ENCODE measurements around the gene MMP11. TPM values are rescaled to one million over a fixed set of nuclear protein-coding genes. Genes with fewer than 3 reads are reported as not detected.

The MMP11 gene
- total RNA-seq, 1 experiment from 2014 or later, result 36.3 TPM

GRCh38 chr22:23789638-23790037, 17.0 kb downstream of the MMP11 start:
- no peak for DNase-seq (ENCODE audit: low read depth)
- in situ Hi-C loops (cut with HindIII; ENCODE audit: low pct_unique_long_range_greater_than_20kb, low sequenced_read_pairs), result no loop called here

GRCh38 chr22:23790819-23791737, 18.4 kb downstream of the MMP11 start:
- in situ Hi-C loops (cut with HindIII; ENCODE audit: low pct_unique_long_range_greater_than_20kb, low sequenced_read_pairs), result no loop called here
- DNase-seq (ENCODE audit: low read depth), result no peak

- in situ Hi-C loops (cut with HindIII; ENCODE audit: low pct_unique_long_range_greater_than_20kb, low sequenced_read_pairs), result no loop called here
Observed at GRCh38 chr22:23791738-23792645, 19.3 kb downstream of the MMP11 start.

GRCh38 chr22:23793326-23793725, 20.7 kb downstream of the MMP11 start:
- no peak for DNase-seq (ENCODE audit: low read depth)
- in situ Hi-C loops (cut with HindIII; ENCODE audit: low pct_unique_long_range_greater_than_20kb, low sequenced_read_pairs), result no loop called here

More at GRCh38 chr22:23791738-23792645, 19.3 kb downstream of the MMP11 start:
- DNase-seq (ENCODE audit: low read depth), result no peak

- in situ Hi-C loops (cut with HindIII; ENCODE audit: low pct_unique_long_range_greater_than_20kb, low sequenced_read_pairs), result no loop called here
- DNase-seq (ENCODE audit: low read depth), result no peak
Observed at GRCh38 chr22:23796461-23796860, 23.8 kb downstream of the MMP11 start.

- DNase-seq (ENCODE audit: low read depth), result no peak
- in situ Hi-C loops (cut with HindIII; ENCODE audit: low pct_unique_long_range_greater_than_20kb, low sequenced_read_pairs), result no loop called here
Observed at GRCh38 chr22:23800297-23801237, 27.9 kb downstream of the MMP11 start.

GRCh38 chr22:23801238-23801821, 28.7 kb downstream of the MMP11 start:
- in situ Hi-C loops (cut with HindIII; ENCODE audit: low pct_unique_long_range_greater_than_20kb, low sequenced_read_pairs), result no loop called here
- DNase-seq (ENCODE audit: low read depth), result no peak

- DNase-seq (ENCODE audit: low read depth), result no peak
- in situ Hi-C loops (cut with HindIII; ENCODE audit: low pct_unique_long_range_greater_than_20kb, low sequenced_read_pairs), result no loop called here
Observed at GRCh38 chr22:23801886-23802377, 29.3 kb downstream of the MMP11 start.

- DNase-seq (ENCODE audit: low read depth), result no peak
- in situ Hi-C loops (cut with HindIII; ENCODE audit: low pct_unique_long_range_greater_than_20kb, low sequenced_read_pairs), result no loop called here
Observed at GRCh38 chr22:23803001-23803819, 30.6 kb downstream of the MMP11 start.

- in situ Hi-C loops (cut with HindIII; ENCODE audit: low pct_unique_long_range_greater_than_20kb, low sequenced_read_pairs), result no loop called here
- no peak for DNase-seq (ENCODE audit: low read depth)
Observed at GRCh38 chr22:23804781-23805291, 32.2 kb downstream of the MMP11 start.

GRCh38 chr22:23806837-23807236, 34.2 kb downstream of the MMP11 start:
- in situ Hi-C loops (cut with HindIII; ENCODE audit: low pct_unique_long_range_greater_than_20kb, low sequenced_read_pairs), result no loop called here

GRCh38 chr22:23812378-23812777, 39.7 kb downstream of the MMP11 start:
- no peak for DNase-seq (ENCODE audit: low read depth)
- in situ Hi-C loops (cut with HindIII; ENCODE audit: low pct_unique_long_range_greater_than_20kb, low sequenced_read_pairs), result no loop called here

More at GRCh38 chr22:23806837-23807236, 34.2 kb downstream of the MMP11 start:
- no peak for DNase-seq (ENCODE audit: low read depth)

- DNase-seq (ENCODE audit: low read depth), result no peak
- in situ Hi-C loops (cut with HindIII; ENCODE audit: low pct_unique_long_range_greater_than_20kb, low sequenced_read_pairs), result no loop called here
Observed at GRCh38 chr22:23815541-23816155, 43.0 kb downstream of the MMP11 start.

- in situ Hi-C loops (cut with HindIII; ENCODE audit: low pct_unique_long_range_greater_than_20kb, low sequenced_read_pairs), result no loop called here
Observed at GRCh38 chr22:23816156-23816976, 43.7 kb downstream of the MMP11 start.

GRCh38 chr22:23817146-23817545, 44.5 kb downstream of the MMP11 start:
- in situ Hi-C loops (cut with HindIII; ENCODE audit: low pct_unique_long_range_greater_than_20kb, low sequenced_read_pairs), result no loop called here
- no peak for DNase-seq (ENCODE audit: low read depth)

More at GRCh38 chr22:23816156-23816976, 43.7 kb downstream of the MMP11 start:
- DNase-seq (ENCODE audit: low read depth), result no peak
